Kidney (tissue), 14 donors: ENCODE measurements around the gene CCDC82. TPM values are rescaled to one million over a fixed set of nuclear protein-coding genes. Genes with fewer than 3 reads are reported as not detected.

Source experiments
- DNase-seq, 5 donors: peaks; one replicate each; pipeline ENCODE4 v3.0.0-alpha.2; 2013 to 2020
- FAIRE-seq: peaks from 2 replicates; lab custom pipeline; 2012; peaks lifted over from hg19 to GRCh38; lab: Jason Lieb, UNC
- H3K27ac ChIP-seq, 2 donors: one replicate each; pipeline ENCODE4 v1.7.0; 2013; ENCODE audit warnings: low read depth in 2 of 2, low read length in 2 of 2, inconsistent platforms in 1 of 2
- H3K27me3 ChIP-seq: one replicate; pipeline ENCODE4 v1.7.1; 2013; ENCODE audit warnings: low read length, inconsistent platforms; ENCODE audit not compliant: control insufficient read depth, insufficient read depth
- H3K36me3 ChIP-seq, 3 donors: one replicate each; pipeline versions ENCODE4 v1.7.0 to v1.7.1; 2013; ENCODE audit warnings: low read length in 3 of 3, control low read depth in 1 of 3, inconsistent platforms in 1 of 3; ENCODE audit not compliant: insufficient read depth in 3 of 3, control insufficient read depth in 2 of 3
- H3K4me1 ChIP-seq, 3 donors: one replicate each; pipeline versions ENCODE4 v1.7.0 to v1.7.1; 2013; ENCODE audit warnings: low read length in 3 of 3, inconsistent platforms in 1 of 3, low read depth in 1 of 3; ENCODE audit not compliant: control insufficient read depth in 2 of 3, insufficient read depth in 2 of 3
- H3K4me3 ChIP-seq, 3 donors: one replicate each; pipeline versions ENCODE4 v1.7.0 to v1.8.1; 2013; ENCODE audit warnings: low read length in 3 of 3, control low read depth in 1 of 3, inconsistent platforms in 1 of 3
- H3K9ac ChIP-seq, 3 donors: one replicate each; pipeline versions ENCODE4 v1.7.0 to v1.7.1; 2013; ENCODE audit warnings: low read length in 3 of 3, control low read depth in 1 of 3, inconsistent platforms in 1 of 3
- H3K9me3 ChIP-seq, 3 donors: one replicate each; pipeline versions ENCODE4 v1.7.0 to v1.7.1; 2013; ENCODE audit warnings: low read length in 3 of 3, control low read depth in 1 of 3, inconsistent platforms in 1 of 3; ENCODE audit not compliant: control insufficient read depth in 2 of 3, insufficient read depth in 1 of 3
- CTCF ChIP-seq: IDR thresholded peaks from 3 replicates; pipeline ENCODE4 v1.5.1; 2012; ENCODE audit warnings: mild to moderate bottlenecking, moderate library complexity, borderline replicate concordance; ENCODE audit not compliant: insufficient read depth; ENCODE audit errors: extremely low read depth
- intact Hi-C: fragments of 100-400 bp; cut with DNase I; formaldehyde crosslinking; loops from one replicate; pipeline ENCODE4 v1.11.1; 2022
- polyA plus RNA-seq: library from polyadenylated mRNA; stranded (reverse); fragments of 350-450 nt; fragmentation: Illumina TruSeq; extraction: RNeasy Lipid Tissue Mini Kit (QIAGEN cat#74804); gene quantifications from one replicate; pipeline ENCODE4 v1.2.3, GENCODE V29; 2014; ENCODE audit warnings: low read depth, low replicate concordance; ENCODE audit not compliant: insufficient read depth
- total RNA-seq: library from RNA; stranded (reverse); fragmentation: NEBNext Ultra II Directional; extraction: Animal tissue kit (Norgen Biotek cat#: 25700); gene quantifications from one replicate; pipeline ENCODE4 v1.2.1, GENCODE V29; 2021
- donor health status: control.
- donor health status: control.
- donor health status: control.
- donor health status: control.
- donor health status: control.
- donor health status: DM: yes; HTN: yes; CAD: no.
- donor health status: Normal renal cell carcinoma (clear cell type).

CCDC82 gene
- total and polyA plus RNA-seq, 2 donors from 2014 or later: 13.0 to 25.8 TPM

- no peak for TF ChIP-seq CTCF
- FAIRE-seq: no peak
- peaks cover 0 to 3% (median 0%) of the 10 kb centered on the region in 3 donors for H3K36me3 ChIP-seq
- no peaks in the 10 kb centered on the region for H3K9me3 ChIP-seq
- intact Hi-C loops: no loop called here
- H3K4me3 ChIP-seq: no peak overlapping the region
- no peak overlapping the region for H3K27ac ChIP-seq
- DNase-seq: no peak
- H3K9ac ChIP-seq: no peak overlapping the region
- peaks cover 4 to 28% (median 25%) of the 10 kb centered on the region in 3 donors for H3K4me1 ChIP-seq
- no peaks in the 10 kb centered on the region for H3K27me3 ChIP-seq
Observed at GRCh38 chr11:96318850-96319249, 70.9 kb downstream of the CCDC82 start.

- no peaks in the 10 kb centered on the region for H3K27me3 ChIP-seq
- intact Hi-C loops: no loop called here
- TF ChIP-seq CTCF: no peak
- DNase-seq: no peak
- no peak overlapping the region for H3K9ac ChIP-seq
- no peak for FAIRE-seq
- peaks cover 4 to 28% (median 25%) of the 10 kb centered on the region in 3 donors for H3K4me1 ChIP-seq
- no peak overlapping the region for H3K4me3 ChIP-seq
- no peaks in the 10 kb centered on the region for H3K9me3 ChIP-seq
- H3K36me3 ChIP-seq: peaks cover 0 to 3% (median 0%) of the 10 kb centered on the region in 3 donors
- H3K27ac ChIP-seq: peak overlapping the region in 1 of 2 donors; percentile 23
Observed at GRCh38 chr11:96318399-96318798, 71.3 kb downstream of the CCDC82 start.

GRCh38 chr11:96317985-96318384 lies 71.7 kb downstream of the CCDC82 start:
- peak overlapping the region in 1 of 2 donors; percentile 23 for H3K27ac ChIP-seq
- H3K36me3 ChIP-seq: peaks cover 0 to 3% (median 0%) of the 10 kb centered on the region in 3 donors
- FAIRE-seq (no peak), DNase-seq (no peak)
- intact Hi-C loops: no loop called here
- TF ChIP-seq CTCF: no peak
- no peak overlapping the region for H3K4me3 ChIP-seq
- H3K9ac ChIP-seq: no peak overlapping the region
- peaks cover 4 to 28% (median 27%) of the 10 kb centered on the region in 3 donors for H3K4me1 ChIP-seq
- no peaks in the 10 kb centered on the region for H3K27me3 ChIP-seq
- no peaks in the 10 kb centered on the region for H3K9me3 ChIP-seq

GRCh38 chr11:96317571-96317970 lies 72.1 kb downstream of the CCDC82 start:
- Histone ChIP-seq H3K9me3 (no peaks in the 10 kb centered on the region), H3K4me1 (peaks cover 4 to 29% (median 28%) of the 10 kb centered on the region in 3 donors), H3K4me3 (no peak overlapping the region), H3K9ac (no peak overlapping the region), H3K27ac (no peak overlapping the region), H3K27me3 (no peaks in the 10 kb centered on the region), H3K36me3 (peaks cover 0 to 3% (median 0%) of the 10 kb centered on the region in 3 donors)
- FAIRE-seq (no peak), DNase-seq (no peak)
- no peak for TF ChIP-seq CTCF
- intact Hi-C loops: no loop called here
